GM23248 (cell line): ENCODE data around the gene RIPOR3. TPM values are rescaled to one million over a fixed set of nuclear protein-coding genes. Genes with fewer than 3 reads are reported as not detected.

Experiments
- DNase-seq: peaks from one replicate; pipeline ENCODE4 v3.0.0-alpha.2; 2015
- H2AFZ ChIP-seq: fragments of 200-600 bp; sonication (generic); 2 replicates; pipeline ENCODE4 v1.6.1; 2016; ENCODE audit warnings: antibody characterized with exemption
- H3F3A ChIP-seq: fragments of 200-600 bp; sonication (generic); 2 replicates; pipeline ENCODE4 v1.6.1; 2016; ENCODE audit warnings: mild to moderate bottlenecking, antibody characterized with exemption, mixed run types; ENCODE audit not compliant: insufficient read depth
- H3K27ac ChIP-seq: fragments of 200-600 bp; sonication (generic); 2 replicates; pipeline ENCODE4 v1.5.1; 2016; ENCODE audit warnings: mild to moderate bottlenecking
- H3K27me3 ChIP-seq: fragments of 200-600 bp; sonication (generic); replicated peaks from 2 replicates; pipeline ENCODE4 v1.6.1; 2016; ENCODE audit warnings: mild to moderate bottlenecking; ENCODE audit not compliant: insufficient read depth
- H3K36me3 ChIP-seq: fragments of 200-600 bp; sonication (generic); 2 replicates; pipeline ENCODE4 v1.6.1; 2016; ENCODE audit warnings: low read depth, mild to moderate bottlenecking
- H3K4me1 ChIP-seq: fragments of 200-600 bp; sonication (generic); 2 replicates; pipeline ENCODE4 v1.6.1; 2016; ENCODE audit warnings: mild to moderate bottlenecking; ENCODE audit not compliant: insufficient read depth
- H3K4me2 ChIP-seq: fragments of 200-600 bp; sonication (generic); one replicate; pipeline ENCODE4 v1.6.1; 2016; ENCODE audit warnings: mild to moderate bottlenecking; ENCODE audit not compliant: unreplicated experiment
- H3K4me3 ChIP-seq: fragments of 200-600 bp; sonication (generic); 2 replicates; pipeline ENCODE4 v1.5.1; 2016; ENCODE audit warnings: mild to moderate bottlenecking
- H3K79me2 ChIP-seq: fragments of 200-600 bp; sonication (generic); 2 replicates; pipeline ENCODE4 v1.6.1; 2016; ENCODE audit warnings: mild to moderate bottlenecking; ENCODE audit not compliant: insufficient read depth
- H3K9ac ChIP-seq: fragments of 200-600 bp; sonication (generic); 2 replicates; pipeline ENCODE4 v1.6.1; 2016; ENCODE audit warnings: mild to moderate bottlenecking
- H3K9me2 ChIP-seq: fragments of 200-600 bp; sonication (generic); 2 replicates; pipeline ENCODE4 v1.6.1; 2016; ENCODE audit warnings: mixed run types, mild to moderate bottlenecking, moderate library complexity; ENCODE audit not compliant: insufficient read depth
- H3K9me3 ChIP-seq: fragments of 200-600 bp; sonication (generic); one replicate; pipeline ENCODE4 v1.6.1; 2017; ENCODE audit warnings: low read depth
- H4K20me1 ChIP-seq: fragments of 200-600 bp; sonication (generic); 2 replicates; pipeline ENCODE4 v1.6.0; 2016; ENCODE audit not compliant: insufficient read depth
- EZH2 ChIP-seq: fragments of 200-600 bp; sonication (generic); IDR thresholded peaks from 2 replicates; pipeline ENCODE4 v1.6.1; 2018; ENCODE audit warnings: antibody characterized with exemption, mild to moderate bottlenecking; ENCODE audit not compliant: insufficient read depth, poor library complexity, severe bottlenecking
- EZH2phosphoT487 ChIP-seq: fragments of 200-600 bp; sonication (generic); IDR thresholded peaks from 2 replicates; pipeline ENCODE4 v1.6.1; 2018; ENCODE audit warnings: antibody characterized with exemption, moderate library complexity, mild to moderate bottlenecking, low read depth; ENCODE audit not compliant: insufficient read depth
- WGBS, 2 experiments: methylation state at CpG; one replicate each; pipeline ENCODE4 v1.1.6; 2015 to 2017; ENCODE audit warnings: low lambda C conversion rate in 2 of 2, low coverage in 1 of 2; ENCODE audit errors: missing lambda C conversion rate in 2 of 2; 5-methylcytosine and 5-hydroxymethylcytosine counted together
- in situ Hi-C: fragments of 300-500 bp; cut with MboI; formaldehyde crosslinking; loops from 2 replicates; pipeline ENCODE4 v1.15.0; 2020
- polyA plus RNA-seq: library from polyadenylated mRNA; unstranded; fragments of >200 nt; fragmentation: Nextera tagmentation; extraction: Ambion mirVana; gene quantifications from 2 replicates; pipeline ENCODE4 v1.2.1, GENCODE V29; 2016
- total RNA-seq: library from RNA; depleted of rRNA; stranded (reverse); fragments of >200 nt; shearing (Covaris generic); gene quantifications from 2 replicates; pipeline ENCODE4 v1.2.3, GENCODE V29; 2014

The RIPOR3 gene
- total and polyA plus RNA-seq, 2 experiments from 2014 or later = 0.49 TPM; not detected in 1

DNA sequence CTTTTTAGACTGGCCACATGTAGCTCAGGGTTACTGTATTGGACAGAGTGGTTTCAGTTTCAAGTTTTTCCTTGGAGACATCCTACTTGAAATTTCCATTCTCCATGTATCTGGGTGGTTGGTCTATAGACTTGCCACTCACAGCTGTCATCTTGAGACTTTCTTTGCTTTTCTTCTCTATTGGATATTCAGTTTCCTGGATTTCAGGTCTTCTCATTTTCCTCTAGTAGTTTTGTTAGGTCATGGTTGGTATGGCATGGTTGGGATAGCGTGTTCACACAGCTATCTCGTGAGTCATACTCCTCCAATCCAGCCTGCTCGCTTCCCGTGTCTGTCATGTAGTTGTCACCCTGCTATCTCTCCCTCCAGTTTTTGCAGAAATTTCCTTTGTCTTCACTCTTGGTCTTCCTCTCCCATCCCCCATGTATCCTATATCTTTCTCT, 132.8 kb downstream of the RIPOR3 start:
- Histone ChIP-seq H2AFZ (no peak overlapping the region), H3K9ac (0 out of 2 replicates have a peak overlapping the region, but pooled peaks have one; percentile 8), H3K4me3 (peak overlapping the region; percentile 50; the same call in 1 of the 2 replicates), H3F3A (peaks cover 17% of the 10 kb centered on the region), H3K4me1 (peaks cover 39% of the 10 kb centered on the region), H3K36me3 (peaks cover 10% of the 10 kb centered on the region), H3K4me2 (peak overlapping the region; percentile 66), H3K27ac (peak overlapping the region; percentile 63), H4K20me1 (no peaks in the 10 kb centered on the region), H3K27me3 (no peaks in the 10 kb centered on the region), H3K9me2 (no peaks in the 10 kb centered on the region), H3K79me2 (peaks cover 95% of the 10 kb centered on the region), H3K9me3 (no peaks in the 10 kb centered on the region)
- in situ Hi-C loops = no loop called here
- DNase-seq = peak; percentile 93
- WGBS, 2 experiments = 1 to 4% methylated on average over 4 of the region's 4 CpGs
- TF ChIP-seq EZH2phosphoT487 (no peak), EZH2 (no peak)

DNA sequence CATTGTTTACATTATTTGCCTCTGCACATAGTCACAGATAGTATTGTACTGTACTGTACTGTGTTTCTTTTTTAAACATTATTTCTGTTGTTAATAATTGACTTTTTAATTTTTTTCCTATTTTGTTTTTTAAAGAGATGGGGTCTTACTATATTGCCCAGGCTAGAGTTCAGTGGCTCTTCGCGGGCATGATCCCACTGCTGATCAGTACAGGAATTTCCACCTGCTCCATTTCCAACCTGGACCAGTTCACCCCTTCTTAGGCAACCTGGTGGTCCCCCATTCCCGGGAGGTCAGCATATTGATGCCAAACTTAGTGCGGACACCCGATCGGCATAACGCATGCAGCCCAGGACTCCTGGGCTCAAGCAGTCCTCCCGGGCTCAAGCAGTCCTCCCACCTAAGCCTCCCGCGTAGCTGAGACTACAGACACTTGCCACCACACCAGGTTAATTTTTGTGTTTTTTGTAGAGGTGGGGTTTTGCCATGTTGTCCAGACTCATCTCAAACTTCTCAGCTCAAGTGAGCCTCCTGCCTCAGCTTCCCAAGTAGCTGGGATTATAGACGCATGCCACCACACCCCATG, 133.7 kb downstream of the RIPOR3 start:
- no peak for DNase-seq
- Histone ChIP-seq H3K36me3 (peaks cover 4% of the 10 kb centered on the region; the same call in 1 of the 2 replicates), H3K4me3 (no peak overlapping the region), H3K9ac (no peak overlapping the region), H3K9me3 (no peaks in the 10 kb centered on the region), H3K79me2 (peaks cover 95% of the 10 kb centered on the region), H3K9me2 (no peaks in the 10 kb centered on the region), H4K20me1 (0 out of 2 replicates have a peak, but pooled peaks cover 6% of the 10 kb centered on the region), H3K4me2 (no peak overlapping the region), H3K4me1 (peaks cover 37% of the 10 kb centered on the region), H3K27ac (peak overlapping the region; percentile 63; the same call in 1 of the 2 replicates), H3F3A (peaks cover 17% of the 10 kb centered on the region), H3K27me3 (no peaks in the 10 kb centered on the region), H2AFZ (no peak overlapping the region)
- WGBS, 2 experiments = 97 to 98% methylated on average over 10 to 11 of the region's 11 CpGs
- TF ChIP-seq EZH2 (no peak), EZH2phosphoT487 (no peak)
- in situ Hi-C loops = no loop called here

DNA sequence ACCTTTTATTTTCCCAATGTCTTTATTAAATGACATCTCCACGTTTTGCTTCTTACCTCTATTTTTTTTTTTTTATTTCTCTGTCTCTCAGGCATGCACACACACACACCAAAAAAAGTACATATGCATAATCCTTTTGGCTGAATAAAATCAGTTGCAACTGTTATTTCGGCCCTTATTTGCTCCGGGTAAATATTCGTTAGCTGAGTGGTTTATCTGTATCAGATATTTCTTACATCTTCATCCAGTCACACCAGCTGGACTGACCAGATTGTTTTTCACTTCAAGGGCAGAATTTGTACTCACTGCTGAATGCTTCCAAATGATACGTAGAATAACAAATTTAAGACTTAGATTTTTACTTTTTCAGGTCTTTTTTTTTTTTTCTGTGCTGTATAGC, 135.7 kb downstream of the RIPOR3 start:
- H3K4me2 ChIP-seq = no peak overlapping the region

DNA sequence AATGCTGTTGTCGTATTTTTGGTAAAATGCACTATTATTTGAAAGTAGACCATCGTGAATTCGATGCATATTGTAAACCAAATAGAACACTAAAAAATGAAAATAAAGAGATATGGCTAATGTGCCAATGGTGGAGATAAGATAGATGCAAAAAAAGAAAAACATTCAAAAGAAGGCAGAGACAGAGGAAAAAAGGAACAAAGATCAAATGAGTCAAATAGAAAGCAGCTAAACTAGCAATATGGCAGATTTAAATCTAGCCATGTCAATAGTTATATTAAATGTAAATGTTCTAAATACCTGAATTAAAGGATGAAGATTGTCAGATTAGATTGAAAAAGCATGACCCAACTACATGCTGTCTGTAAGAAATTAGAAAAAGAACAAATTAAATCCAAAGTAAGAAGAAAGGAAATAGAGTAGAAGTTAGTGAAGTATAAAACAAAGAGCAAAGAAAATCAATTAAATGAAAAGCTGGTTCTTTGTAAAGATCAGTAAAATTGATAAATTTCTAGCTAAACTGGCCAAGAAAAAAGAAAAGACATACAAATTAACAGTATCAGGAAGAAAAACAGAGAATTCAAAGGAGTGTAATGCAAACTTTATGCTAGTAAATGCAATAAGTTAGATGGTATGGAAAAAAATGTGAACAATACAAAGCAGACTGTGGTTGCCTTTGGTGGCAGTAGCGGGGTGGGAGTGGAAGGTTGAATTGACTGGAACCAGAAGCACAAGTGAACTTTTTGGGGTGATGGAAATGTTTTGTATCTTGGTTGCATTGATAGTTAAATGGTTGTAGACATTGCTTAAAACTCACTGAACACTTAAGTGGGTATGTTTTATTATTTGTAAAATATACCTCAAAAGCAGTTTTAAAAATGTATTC, 136.4 kb downstream of the RIPOR3 start:
- no peaks in the 10 kb centered on the region for H3K9me3 ChIP-seq
- TF ChIP-seq EZH2phosphoT487 (no peak), EZH2 (no peak)
- peaks cover 10% of the 10 kb centered on the region for H3F3A ChIP-seq
- no peak for DNase-seq
- 0 out of 2 replicates have a peak, but pooled peaks cover 6% of the 10 kb centered on the region for H4K20me1 ChIP-seq
- H3K4me3 ChIP-seq = no peak overlapping the region
- no peak overlapping the region for H3K4me2 ChIP-seq
- no peaks in the 10 kb centered on the region for H3K36me3 ChIP-seq
- peaks cover 16% of the 10 kb centered on the region for H3K4me1 ChIP-seq
- H2AFZ ChIP-seq = no peak overlapping the region
- H3K27ac ChIP-seq = no peak overlapping the region
- WGBS, 2 experiments = 96 to 99% methylated on average over 4 of the region's 4 CpGs
- in situ Hi-C loops = no loop called here
- H3K27me3 ChIP-seq = no peaks in the 10 kb centered on the region
- no peak overlapping the region for H3K9ac ChIP-seq
- H3K9me2 ChIP-seq = no peaks in the 10 kb centered on the region
- peaks cover 99% of the 10 kb centered on the region for H3K79me2 ChIP-seq

More for the DNA sequence above, 135.7 kb downstream of the RIPOR3 start:
- Histone ChIP-seq H3K4me1 (peaks cover 23% of the 10 kb centered on the region), H3K9me2 (no peaks in the 10 kb centered on the region), H2AFZ (no peak overlapping the region), H3K36me3 (no peaks in the 10 kb centered on the region), H4K20me1 (0 out of 2 replicates have a peak, but pooled peaks cover 6% of the 10 kb centered on the region), H3K9me3 (no peaks in the 10 kb centered on the region), H3K27ac (no peak overlapping the region), H3F3A (peaks cover 10% of the 10 kb centered on the region), H3K27me3 (no peaks in the 10 kb centered on the region), H3K4me3 (no peak overlapping the region), H3K79me2 (peaks cover 99% of the 10 kb centered on the region), H3K9ac (no peak overlapping the region)
- whole genome bisulfite sequencing, 2 experiments = 93 to 96% methylated on average over 5 of the region's 5 CpGs
- DNase-seq = no peak
- in situ Hi-C loops = no loop called here
- TF ChIP-seq EZH2phosphoT487 (no peak), EZH2 (no peak)
